HG03457 (cell line): ENCODE measurements around the gene GNPTAB.
"Not testable (repeated sequence)": the region's sequence is repeated elsewhere in the genome, so short reads cannot be mapped to it uniquely, and the experiment has no call there.

Source experiments
- ATAC-seq: cut with Tn5 transposase; IDR thresholded peaks from one replicate; pipeline ENCODE4 v1.9.1; 2021; ENCODE audit warnings: moderate number of reproducible peaks; ENCODE audit not compliant: unreplicated experiment

GNPTAB gene

DNA sequence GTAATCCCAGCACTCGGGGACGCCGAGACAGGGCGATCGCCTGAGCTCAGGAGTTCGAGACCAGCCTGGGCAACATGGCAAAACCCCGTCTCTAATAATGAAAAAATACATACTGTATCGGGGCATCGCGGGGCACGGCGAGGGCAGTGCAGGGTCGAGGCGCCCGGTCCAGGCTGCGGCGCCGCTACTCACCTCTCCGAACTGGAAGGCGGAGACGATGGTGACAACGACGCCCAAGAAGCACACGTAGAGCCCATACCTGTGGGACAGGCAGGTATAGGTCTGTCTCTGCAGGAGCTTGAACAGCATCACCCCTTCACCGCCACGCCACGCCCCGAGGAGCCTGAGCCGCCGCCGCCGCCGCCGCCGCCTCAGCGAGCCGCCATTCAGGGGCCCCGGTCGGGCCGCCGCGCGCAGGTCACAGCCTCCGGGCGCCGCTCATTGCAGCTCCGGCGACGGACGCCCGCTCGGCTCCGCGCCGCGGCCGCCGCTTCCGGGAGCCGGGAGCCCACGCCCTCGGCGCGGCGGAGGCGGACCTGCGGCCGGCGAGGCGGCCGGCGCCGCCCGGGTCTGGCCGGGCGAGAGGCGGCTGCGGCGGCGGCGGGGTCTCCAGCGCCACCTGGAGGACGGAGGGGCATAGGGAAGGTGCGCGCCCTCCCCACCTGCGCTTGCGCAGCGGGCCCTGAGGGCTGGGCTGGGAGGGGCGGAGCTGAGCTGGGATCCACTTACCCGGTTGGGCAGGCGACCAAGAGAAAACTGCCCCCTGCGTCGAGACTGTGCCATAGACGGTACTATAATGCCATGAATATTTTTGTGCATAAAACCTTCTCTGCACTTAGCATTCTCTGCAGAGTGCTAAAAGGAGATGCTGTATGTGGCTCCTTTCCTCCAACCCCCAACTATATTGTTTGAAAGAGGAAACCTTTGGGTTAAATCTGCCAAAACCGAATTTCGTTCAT, at the start of gene GNPTAB:
Gene GNPTAB, minus strand, starts transcription at position 593 of the 959 bp plus-strand sequence. Its CDS starts 284 bp downstream, at position 309.
- peak; percentile 92 for ATAC-seq

DNA sequence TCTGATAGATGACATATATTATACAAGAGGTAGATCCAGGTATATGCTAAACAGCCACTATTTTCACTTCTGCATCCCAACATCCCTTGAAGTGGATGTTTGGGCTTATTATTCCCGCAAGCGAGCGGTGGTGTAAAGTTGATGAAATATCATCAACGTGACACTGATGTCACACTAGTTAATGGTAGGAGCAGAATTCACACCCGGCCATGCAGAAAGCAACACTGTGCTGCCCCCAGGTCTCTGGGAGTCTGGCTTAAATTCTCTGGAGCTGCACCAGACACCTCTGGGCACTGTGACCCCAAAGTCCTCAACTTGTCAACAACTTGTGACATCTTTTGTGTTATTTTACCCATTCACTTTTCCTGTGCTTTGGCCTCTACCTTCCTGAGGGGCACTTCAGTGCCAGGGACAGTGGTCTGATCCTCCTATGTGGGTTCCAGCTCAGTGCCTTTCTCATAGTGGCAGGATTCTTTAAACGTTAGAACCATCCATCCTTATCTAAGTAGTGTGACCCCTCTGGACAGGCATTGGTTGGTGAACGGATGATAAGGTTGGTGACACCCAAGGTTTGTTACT, 47.6 kb upstream of the GNPTAB start:
- ATAC-seq = no peak

GRCh38 chr12:101877806-101878242, 47.1 kb upstream of the GNPTAB start:
- peak; percentile 5 for ATAC-seq

DNA sequence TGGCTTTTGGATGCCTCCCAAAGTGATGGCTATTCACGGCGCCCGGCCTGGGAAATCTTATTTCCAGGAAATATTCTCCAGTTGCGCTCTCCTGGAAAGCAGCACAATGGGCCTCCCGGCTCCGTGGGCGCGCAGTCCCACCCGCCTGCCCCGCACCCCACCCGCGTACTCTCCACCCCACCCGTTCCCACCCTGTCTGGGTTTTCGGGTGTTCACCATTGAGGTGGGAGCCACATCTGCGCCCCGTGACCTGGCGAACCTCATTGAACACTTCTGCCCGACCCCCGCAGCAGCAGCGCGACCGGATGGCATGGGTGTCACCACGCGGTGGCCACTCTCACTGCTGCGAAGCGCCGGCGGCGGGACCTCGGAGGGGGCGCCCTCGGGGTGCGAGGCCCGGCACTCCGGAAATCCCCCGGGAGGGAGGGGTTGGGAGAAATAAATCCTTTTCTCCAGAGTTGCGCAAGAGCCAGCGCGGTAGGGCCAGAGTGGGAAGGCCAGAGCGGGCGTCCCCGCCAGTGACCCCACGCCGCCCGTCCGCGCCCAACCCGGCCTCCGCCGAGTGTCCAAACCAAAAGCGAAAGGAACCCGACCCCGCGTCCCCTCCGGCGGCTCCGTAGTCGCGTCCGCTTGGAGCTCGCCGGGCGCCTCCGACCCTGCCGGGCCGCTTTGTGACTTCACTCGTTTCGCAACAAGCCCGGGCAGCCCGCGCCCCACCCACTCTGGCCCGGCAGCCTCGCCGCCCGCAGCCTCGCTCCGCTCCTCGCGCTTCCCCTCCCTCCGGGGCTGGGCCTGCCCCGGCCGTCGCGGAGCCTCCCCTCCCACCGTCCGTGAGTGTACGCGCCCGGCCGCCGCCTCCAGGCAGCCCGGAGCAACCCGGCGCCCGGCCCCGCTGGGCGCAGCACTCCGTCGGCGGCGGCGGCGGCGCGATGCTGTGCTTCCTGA, 46.4 kb upstream of the GNPTAB start, which contains the start of gene DRAM1:
Gene DRAM1, plus strand, starts transcription at position 720 of the 945 bp plus-strand sequence. Its CDS starts 210 bp downstream, at position 930.
- peak; percentile 73 for ATAC-seq

DNA sequence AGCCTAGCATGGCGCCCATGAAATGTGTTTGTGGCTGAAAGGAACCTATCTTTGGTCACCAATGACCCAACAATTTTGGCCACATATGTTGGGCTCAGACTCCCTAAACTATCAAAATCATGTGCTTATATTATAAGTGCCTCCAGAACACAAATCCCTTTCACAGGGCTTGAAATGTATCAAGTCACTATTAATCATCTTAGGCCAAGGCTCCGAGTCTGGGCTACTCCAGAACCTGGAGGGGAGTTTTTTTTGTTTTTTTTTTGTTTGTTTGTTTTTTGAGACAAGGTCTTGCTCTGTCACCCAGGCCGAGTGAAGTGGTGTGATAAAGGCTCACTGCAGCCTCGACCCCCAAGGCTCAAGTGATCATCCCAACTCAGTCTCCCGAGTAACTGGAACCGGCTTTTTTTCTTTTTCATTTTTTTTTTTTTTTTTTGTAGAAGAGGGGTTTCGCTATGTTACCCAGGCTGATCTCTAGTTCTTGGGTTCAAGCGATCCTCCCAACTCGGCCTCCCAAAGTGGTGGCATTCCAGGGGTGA, 45.6 kb upstream of the GNPTAB start:
- ATAC-seq = no peak

- ATAC-seq = no peak
These were observed 44.4 kb upstream of the GNPTAB start for GRCh38 chr12:101875162-101875561.

DNA sequence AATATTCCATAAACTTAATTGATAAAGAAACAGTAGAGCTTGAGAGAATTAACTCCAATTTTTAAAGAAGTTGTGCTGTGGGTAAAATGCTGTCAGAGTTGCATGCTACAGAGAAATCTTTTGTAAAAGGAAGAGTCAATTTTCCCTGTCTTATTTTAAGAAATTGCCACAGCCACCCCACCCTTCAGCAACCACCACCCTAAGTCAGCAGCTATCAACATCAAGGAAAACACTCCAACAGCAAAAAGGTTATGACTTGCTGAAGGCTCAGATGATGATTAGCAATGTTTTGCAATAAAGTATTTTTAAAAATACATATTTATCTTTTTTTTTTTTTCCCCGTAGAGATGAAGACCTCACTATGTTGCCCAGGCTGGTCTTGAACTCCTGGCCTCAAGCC, 40.2 kb upstream of the GNPTAB start:
- ATAC-seq = no peak

- not testable (repeated sequence) for ATAC-seq
These were observed 36.9 kb upstream of the GNPTAB start for GRCh38 chr12:101867619-101868018.

- ATAC-seq = no peak
These were observed 36.0 kb upstream of the GNPTAB start for GRCh38 chr12:101866615-101867373.

DNA sequence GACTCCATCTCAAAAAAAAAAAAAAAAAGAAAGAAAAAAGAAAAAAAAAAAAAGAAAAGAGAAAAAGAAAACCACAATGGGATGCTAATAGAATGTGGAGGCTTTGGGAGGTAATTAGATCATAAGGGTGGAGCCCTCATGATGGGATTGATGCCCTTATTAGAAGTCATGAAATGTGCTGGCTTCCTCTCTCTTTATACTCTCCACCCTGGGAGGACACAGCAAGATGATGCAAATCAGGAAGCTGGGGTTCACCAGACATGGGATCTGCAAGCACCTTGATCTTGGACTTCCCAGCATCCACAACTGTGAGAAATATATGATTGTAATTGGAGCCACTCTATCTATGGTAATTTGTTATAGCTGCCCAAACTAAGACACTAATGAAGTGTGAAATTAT, 33.2 kb upstream of the GNPTAB start:
- ATAC-seq = no peak

DNA sequence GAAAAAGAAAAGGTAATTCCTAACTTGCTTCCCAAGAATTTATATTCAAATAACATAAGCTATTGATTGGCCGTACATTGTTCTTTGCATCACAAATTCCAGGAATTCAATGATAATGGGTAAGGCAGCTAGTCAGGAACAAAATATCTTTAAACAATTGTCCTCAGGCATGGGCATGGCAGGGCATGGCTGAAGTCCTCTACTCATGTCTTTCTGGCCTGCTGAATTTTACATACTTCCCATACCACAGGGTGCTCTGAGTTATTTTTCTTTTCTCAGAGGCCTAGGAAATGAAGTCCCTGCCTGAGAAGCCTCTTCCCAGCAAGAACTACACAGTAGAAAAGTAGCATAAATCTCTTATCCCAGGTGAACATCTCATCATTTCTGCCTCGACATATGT, 31.5 kb upstream of the GNPTAB start:
- no peak for ATAC-seq

DNA sequence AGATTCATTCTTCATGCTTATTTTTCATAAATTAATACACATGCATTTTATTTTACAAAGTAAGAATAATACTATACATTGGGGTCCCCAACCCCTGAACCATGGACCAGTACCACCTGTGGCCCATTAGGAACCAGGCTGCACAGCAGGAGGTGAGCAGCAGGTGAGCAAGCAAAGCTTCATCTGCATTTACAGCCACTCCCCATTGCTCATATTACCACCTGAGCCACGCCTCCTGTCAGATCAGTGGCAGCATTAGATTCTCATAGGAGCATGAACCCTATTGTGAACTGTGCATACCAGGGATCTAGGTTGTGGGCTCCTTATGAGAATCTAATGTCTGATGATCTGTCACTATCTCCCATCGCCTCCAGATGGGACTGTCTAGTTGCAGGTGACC, 30.9 kb upstream of the GNPTAB start:
- not testable (repeated sequence) for ATAC-seq

DNA sequence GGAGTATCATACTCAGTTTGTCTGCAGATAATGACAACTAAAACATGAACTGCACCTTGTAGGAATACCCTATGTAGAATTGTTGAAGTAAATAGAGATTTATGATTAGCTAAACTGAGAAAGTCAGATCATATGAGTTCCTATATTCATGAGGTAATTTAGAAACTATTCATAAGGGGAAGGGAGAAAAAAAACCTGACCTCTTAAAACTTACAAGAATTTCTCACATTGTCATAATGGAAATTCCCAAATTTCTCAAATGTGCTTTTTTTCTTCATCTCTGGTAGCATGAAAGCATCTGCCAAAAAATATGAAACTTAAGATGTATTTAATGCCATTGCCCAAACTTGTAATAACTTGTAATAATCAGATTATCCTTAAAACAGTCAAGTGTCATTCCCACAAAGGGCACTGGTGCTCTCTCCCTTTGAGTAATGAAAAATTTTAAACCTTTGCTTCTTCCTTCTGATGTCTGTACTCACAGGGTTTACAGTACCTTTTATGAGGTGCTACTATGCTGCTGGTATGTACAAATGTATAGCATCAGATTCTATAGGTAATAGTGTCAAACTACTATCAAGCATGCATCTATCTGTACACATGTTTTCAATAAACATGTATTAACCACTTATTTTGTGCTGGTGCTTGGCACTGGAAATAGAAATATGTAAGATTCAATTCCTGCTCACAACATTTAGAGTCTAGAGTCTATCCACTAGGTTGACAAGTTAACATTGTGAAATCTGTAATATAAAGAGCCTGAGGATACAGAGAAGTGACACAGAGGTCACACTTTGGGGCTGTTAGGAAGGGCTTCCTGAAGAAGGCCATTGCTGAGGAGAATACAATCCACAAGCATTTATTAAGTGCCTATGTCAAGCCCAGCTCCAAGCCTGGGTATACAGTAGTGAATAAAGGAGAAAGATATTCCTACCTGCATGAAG, 29.2 kb upstream of the GNPTAB start:
- ATAC-seq = no peak

DNA sequence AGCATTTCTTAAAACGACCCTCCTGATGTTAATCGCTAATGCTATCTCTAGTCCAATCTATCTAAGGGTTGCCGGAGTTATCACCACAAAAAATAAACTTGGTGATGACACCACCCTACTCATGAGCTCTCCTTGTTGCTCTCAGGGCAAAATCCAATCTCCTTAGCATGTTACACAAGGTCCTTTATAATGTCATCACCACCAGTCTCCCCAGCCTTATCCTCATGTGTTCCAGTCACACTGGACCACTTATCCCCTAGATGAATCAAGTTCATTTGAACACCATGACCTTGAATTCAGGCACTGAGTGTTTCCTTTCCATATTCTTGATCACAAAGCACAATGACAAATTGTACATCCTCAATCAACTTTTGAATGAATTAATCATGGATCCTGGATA, 27.6 kb upstream of the GNPTAB start:
- no peak for ATAC-seq

GRCh38 chr12:101857043-101857558, 26.3 kb upstream of the GNPTAB start:
- peak; percentile 35 for ATAC-seq

- ATAC-seq = not testable (repeated sequence)
These were observed 25.9 kb upstream of the GNPTAB start for GRCh38 chr12:101856614-101857013.

- ATAC-seq = no peak
These were observed 25.2 kb upstream of the GNPTAB start for GRCh38 chr12:101855976-101856375.

GRCh38 chr12:101855364-101855884, 24.7 kb upstream of the GNPTAB start:
- no peak for ATAC-seq
